HCT116 (cell line): Measurements from ENCODE around the gene AMPD1. TPM values are rescaled to one million over a fixed set of nuclear protein-coding genes. Genes with fewer than 3 reads are reported as not detected.

Experiments used
- ATAC-seq: fragments of 200-7000 bp; cut with Tn5 transposase; 2 replicates; pipeline ENCODE4 v1.9.1; 2020; ENCODE audit warnings: mild to moderate bottlenecking, moderate library complexity
- BruUV-seq: library from RNA; stranded (reverse); fragments of 400-500 nt; replicated peaks from 2 replicates; lab custom pipeline; 2021; lab: Mats Ljungman, UMichigan
- CTCF ChIA-PET: fragments of 300-600 bp; sonication (Branson Sonifier 250); formaldehyde crosslinking; loops from one replicate; lab custom pipeline; 2021; ENCODE audit warnings: antibody characterized with exemption; lab: Charles Lee
- POLR2A ChIA-PET: fragments of 300-600, 350-600 bp; sonication (Branson Sonifier 250); formaldehyde crosslinking; loops from one replicate; lab custom pipeline; 2021; ENCODE audit warnings: antibody characterized with exemption; lab: Charles Lee
- RAD21 ChIA-PET, 2 experiments: fragments of 300-600 bp; sonication (Branson Sonifier 250); formaldehyde crosslinking; loops; one replicate each; lab custom pipeline; 2023; ENCODE audit warnings: low total read pairs in 2 of 2; ENCODE audit not compliant: uncharacterized antibody in 2 of 2, unreplicated experiment in 2 of 2, low non-redundant PET in 1 of 2; lab: Charles Lee
- DNase-seq: peaks from one replicate; pipeline ENCODE4 v3.0.0-alpha.2; 2010; ENCODE audit warnings: low read depth, low spot score
- H2AFZ ChIP-seq: fragments of 200-600 bp; shearing (Covaris generic), sonication (generic); 2 replicates; pipeline ENCODE4 v1.6.1; 2017; ENCODE audit warnings: low read depth, mixed run types, mixed read lengths, antibody characterized with exemption, low read length; ENCODE audit not compliant: poor library complexity, severe bottlenecking
- H3K27ac ChIP-seq: 2 replicates; pipeline ENCODE4 v1.5.1; 2012; ENCODE audit warnings: low read depth, low read length
- H3K27me3 ChIP-seq: fragments of 200-600 bp; sonication (generic); 2 replicates; pipeline ENCODE4 v1.6.1; 2016; ENCODE audit warnings: mixed run types, low read length, mixed read lengths; ENCODE audit not compliant: insufficient read depth
- H3K36me3 ChIP-seq, 2 experiments: fragments of 200-500 bp in 1 of 2; fragments of 200-600 bp in 1 of 2; sonication (Bioruptor generic) in 1 of 2; sonication (generic) in 1 of 2; 2 replicates each; pipeline versions ENCODE4 v1.5.1 to v1.6.1; 2014 to 2016; ENCODE audit warnings: low read length in 2 of 2, inconsistent platforms in 1 of 2, mixed read lengths in 1 of 2, mixed run types in 1 of 2; ENCODE audit not compliant: insufficient read depth in 2 of 2, control insufficient read depth in 1 of 2
- H3K4me1 ChIP-seq, 2 experiments: fragments of 200-600 bp in 1 of 2; sonication (generic) in 1 of 2; 2 replicates each; pipeline versions ENCODE4 v1.5.1 to v1.6.1; 2012 to 2017; ENCODE audit warnings: low read length in 2 of 2, inconsistent platforms in 1 of 2, mild to moderate bottlenecking in 1 of 2, mixed read lengths in 1 of 2, mixed run types in 1 of 2, moderate library complexity in 1 of 2; ENCODE audit not compliant: insufficient read depth in 2 of 2, control insufficient read depth in 1 of 2
- H3K4me2 ChIP-seq: fragments of 200-600 bp; sonication (generic); 2 replicates; pipeline ENCODE4 v1.6.1; 2017; ENCODE audit warnings: mixed run types, low read length, mixed read lengths
- H3K4me3 ChIP-seq, 2 experiments: fragments of 200-600 bp in 1 of 2; sonication (generic) in 1 of 2; replicated peaks in 1 of 2; 2 replicates each; pipeline ENCODE4 v1.5.1; 2011 to 2016; ENCODE audit warnings: low read length in 2 of 2, control low read depth in 1 of 2, low read depth in 1 of 2, mild to moderate bottlenecking in 1 of 2, mixed read lengths in 1 of 2, mixed run types in 1 of 2
- H3K79me2 ChIP-seq: fragments of 200-600 bp; sonication (generic); 2 replicates; pipeline ENCODE4 v1.6.1; 2017; ENCODE audit warnings: mild to moderate bottlenecking, mixed run types, low read length, moderate library complexity, mixed read lengths; ENCODE audit not compliant: insufficient read depth
- H3K9ac ChIP-seq: fragments of 200-600 bp; sonication (generic); 2 replicates; pipeline ENCODE4 v1.6.1; 2016; ENCODE audit warnings: low read length, mixed read lengths
- H3K9me2 ChIP-seq: fragments of 200-600 bp; sonication (generic), shearing (Covaris generic); 2 replicates; pipeline ENCODE4 v1.6.1; 2017; ENCODE audit warnings: mixed run types, mild to moderate bottlenecking, moderate library complexity; ENCODE audit not compliant: insufficient read depth
- H3K9me3 ChIP-seq, 2 experiments: fragments of 200-500 bp in 1 of 2; fragments of 200-600 bp in 1 of 2; sonication (Bioruptor generic) in 1 of 2; sonication (generic) in 1 of 2; 2 replicates each; pipeline ENCODE4 v1.6.1; 2014 to 2017; ENCODE audit warnings: low read length in 2 of 2, mixed read lengths in 2 of 2, inconsistent platforms in 1 of 2, low read depth in 1 of 2, mild to moderate bottlenecking in 1 of 2, mixed run types in 1 of 2, moderate library complexity in 1 of 2; ENCODE audit not compliant: control insufficient read depth in 1 of 2, insufficient read depth in 1 of 2
- H4K20me1 ChIP-seq: fragments of 200-600 bp; sonication (generic), shearing (Covaris generic); 2 replicates; pipeline ENCODE4 v1.6.1; 2017; ENCODE audit warnings: mixed run types, mild to moderate bottlenecking, moderate library complexity; ENCODE audit not compliant: insufficient read depth
- CEBPB ChIP-seq: IDR thresholded peaks from 2 replicates; pipeline ENCODE4 v1.6.1; 2012; ENCODE audit warnings: low read depth
- CTCF ChIP-seq, 3 experiments: fragments of 200-600 bp in 1 of 3; sonication (generic) in 1 of 3; IDR thresholded peaks in 2 of 3; conservative IDR thresholded peaks in 1 of 3; 2 replicates each; pipeline ENCODE4 v1.5.1; 2012 to 2017; ENCODE audit warnings: low read depth in 2 of 3, low read length in 2 of 3, antibody characterized with exemption in 1 of 3, borderline replicate concordance in 1 of 3, control low read depth in 1 of 3, mild to moderate bottlenecking in 1 of 3, mixed read lengths in 1 of 3, mixed run types in 1 of 3, moderate library complexity in 1 of 3; ENCODE audit not compliant: insufficient read depth in 1 of 3
- EGR1 ChIP-seq: IDR thresholded peaks from 2 replicates; pipeline ENCODE4 v1.6.1; 2012; ENCODE audit warnings: low read depth
- ELF1 ChIP-seq: IDR thresholded peaks from 2 replicates; pipeline ENCODE4 v1.6.1; 2012; ENCODE audit warnings: low read depth, borderline replicate concordance
- EZH2 ChIP-seq: fragments of 200-600 bp; sonication (generic); IDR thresholded peaks from 2 replicates; pipeline ENCODE4 v1.6.1; 2017; ENCODE audit warnings: antibody characterized with exemption, mixed run types
- EZH2phosphoT487 ChIP-seq: fragments of 200-600 bp; IDR thresholded peaks from 2 replicates; pipeline ENCODE4 v1.6.1; 2018; ENCODE audit warnings: antibody characterized with exemption, borderline replicate concordance
- POLR2A ChIP-seq: IDR thresholded peaks from 2 replicates; pipeline ENCODE4 v1.7.0; 2011; ENCODE audit warnings: borderline replicate concordance; ENCODE audit not compliant: insufficient read depth, insufficient read length; ENCODE audit errors: extremely low read depth
- POLR2AphosphoS5 ChIP-seq: IDR thresholded peaks from 2 replicates; pipeline ENCODE4 v1.6.1; 2011; ENCODE audit warnings: mild to moderate bottlenecking, low read depth, low read length, moderate library complexity
- RAD21 ChIP-seq: IDR thresholded peaks from 2 replicates; pipeline ENCODE4 v1.6.1; 2012; ENCODE audit warnings: low read depth, mild to moderate bottlenecking
- SP1 ChIP-seq: IDR thresholded peaks from 2 replicates; pipeline ENCODE4 v1.6.1; 2012; ENCODE audit warnings: low read depth
- SRF ChIP-seq: IDR thresholded peaks from 2 replicates; pipeline ENCODE4 v1.6.1; 2012; ENCODE audit warnings: low read depth
- YY1 ChIP-seq: IDR thresholded peaks from 2 replicates; pipeline ENCODE4 v1.6.1; 2011; ENCODE audit warnings: low read length, low read depth, moderate library complexity, mild to moderate bottlenecking; ENCODE audit not compliant: insufficient replicate concordance; ENCODE audit errors: extremely low read depth
- ZBTB33 ChIP-seq: IDR thresholded peaks from 2 replicates; pipeline ENCODE4 v1.6.1; 2011; ENCODE audit warnings: mild to moderate bottlenecking, low read length, moderate library complexity; ENCODE audit not compliant: insufficient replicate concordance; ENCODE audit errors: extremely low read depth
- ZFX ChIP-seq: fragments of 450-650 bp; IDR thresholded peaks from 2 replicates; pipeline ENCODE4 v1.6.1; 2017
- ZNF274 ChIP-seq: fragments of 200-500 bp; sonication (Bioruptor generic); IDR thresholded peaks from 2 replicates; pipeline ENCODE4 v1.6.1; 2014; ENCODE audit warnings: mild to moderate bottlenecking, low read depth, low read length, inconsistent platforms
- intact Hi-C: fragments of 100-400 bp; cut with micrococcal nuclease; formaldehyde crosslinking; loops from 2 replicates; pipeline ENCODE4 v1.10.0; 2022
- total RNA-seq: library from RNA; stranded (reverse); gene quantifications from one replicate; pipeline ENCODE4 v1.2.1, GENCODE V29; 2021; ENCODE audit not compliant: unreplicated experiment

AMPD1 gene
- total RNA-seq, 1 experiment from 2014 or later = not detected

GRCh38 chr1:114718661-114719423 lies 23.5 kb upstream of the AMPD1 start:
- Histone ChIP-seq H3K79me2 (peaks cover 48% of the 10 kb centered on the region), H3K27me3 (no peaks in the 10 kb centered on the region)
- RAD21 ChIA-PET = no interaction called here
- TF ChIP-seq YY1 = no peak
- no peak for TF ChIP-seq CTCF (IDR thresholded peaks at IDR 0.05 in 2 of 3, conservative IDR thresholded peaks at IDR 0.05 in 1 of 3; ENCODE audit: borderline replicate concordance in 1 of 3, insufficient read depth in 1 of 3, low read depth in 2 of 3, low read length in 2 of 3)
- no peak for TF ChIP-seq ZNF274
- TF ChIP-seq EZH2 = no peak
- TF ChIP-seq SP1 = no peak
- TF ChIP-seq RAD21 = no peak
- no peak for TF ChIP-seq POLR2AphosphoS5
- TF ChIP-seq EZH2phosphoT487 = no peak
- TF ChIP-seq ZBTB33 = no peak
- no peak for TF ChIP-seq SRF
- TF ChIP-seq ELF1 = no peak
- no peak for TF ChIP-seq POLR2A
- TF ChIP-seq CEBPB = no peak
- TF ChIP-seq EGR1 = no peak
- no peak for TF ChIP-seq ZFX
- TF ChIP-seq, all 23 proteins: peak for 0
- no peaks in the 10 kb centered on the region; the same call in 1 of the 2 replicates for H4K20me1 ChIP-seq
- BruUV-seq = no TSS peak
- CTCF ChIA-PET = no interaction called here
- H3K9ac ChIP-seq = no peak overlapping the region
- H2AFZ ChIP-seq = no peak overlapping the region
- intact Hi-C loops = loop anchor here (5.0 kb wide), 1 partner anchor 137 kb away; the partner anchor contains the start of gene BCAS2
- peaks cover 50% of the 10 kb centered on the region in 2 experiments for H3K36me3 ChIP-seq
- H3K9me2 ChIP-seq = no peaks in the 10 kb centered on the region
- H3K4me2 ChIP-seq = no peak overlapping the region
- ATAC-seq (no peak), DNase-seq (no peak)
- POLR2A ChIA-PET = no interaction called here
- H3K9me3 ChIP-seq = no peaks in the 10 kb centered on the region
- peaks cover 0 to 12% of the 10 kb centered on the region in 2 experiments; a peak in 2 of 4 replicates for H3K4me1 ChIP-seq
- H3K4me3 ChIP-seq = no peak overlapping the region
- no peak overlapping the region for H3K27ac ChIP-seq
